Activated T-cell treated with anti-CD3 and anti-CD28 coated beads, Interleukin-2, amount 50 U/mL, for 48 hours (primary cell): ENCODE data around the gene MYO7A.

Experiments used
- DNase-seq, 2 experiments: peaks; one replicate each; pipeline ENCODE4 v3.0.0-alpha.2; 2020

The MYO7A gene

DNA sequence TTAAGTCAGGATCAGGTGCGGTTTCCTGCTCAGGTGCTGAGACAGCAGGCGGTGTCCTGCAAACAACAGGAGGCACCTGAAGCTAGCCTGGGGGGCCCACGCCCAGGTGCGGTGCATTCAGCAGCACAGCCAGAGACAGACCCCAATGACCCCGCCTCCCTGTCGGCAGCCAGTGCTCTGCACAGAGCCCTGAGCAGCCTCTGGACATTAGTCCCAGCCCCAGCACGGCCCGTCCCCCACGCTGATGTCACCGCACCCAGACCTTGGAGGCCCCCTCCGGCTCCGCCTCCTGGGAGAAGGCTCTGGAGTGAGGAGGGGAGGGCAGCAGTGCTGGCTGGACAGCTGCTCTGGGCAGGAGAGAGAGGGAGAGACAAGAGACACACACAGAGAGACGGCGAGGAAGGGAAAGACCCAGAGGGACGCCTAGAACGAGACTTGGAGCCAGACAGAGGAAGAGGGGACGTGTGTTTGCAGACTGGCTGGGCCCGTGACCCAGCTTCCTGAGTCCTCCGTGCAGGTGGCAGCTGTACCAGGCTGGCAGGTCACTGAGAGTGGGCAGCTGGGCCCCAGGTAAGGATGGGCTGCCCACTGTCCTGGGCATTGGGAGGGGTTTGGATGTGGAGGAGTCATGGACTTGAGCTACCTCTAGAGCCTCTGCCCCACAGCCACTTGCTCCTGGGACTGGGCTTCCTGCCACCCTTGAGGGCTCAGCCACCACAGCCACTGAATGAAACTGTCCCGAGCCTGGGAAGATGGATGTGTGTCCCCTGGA, at the start of gene MYO7A:
MYO7A (plus strand) TSS at position 327 of the 772 bp plus-strand sequence. CDS start 2,389 bp downstream, outside the sequence.
- no peak for DNase-seq

DNA sequence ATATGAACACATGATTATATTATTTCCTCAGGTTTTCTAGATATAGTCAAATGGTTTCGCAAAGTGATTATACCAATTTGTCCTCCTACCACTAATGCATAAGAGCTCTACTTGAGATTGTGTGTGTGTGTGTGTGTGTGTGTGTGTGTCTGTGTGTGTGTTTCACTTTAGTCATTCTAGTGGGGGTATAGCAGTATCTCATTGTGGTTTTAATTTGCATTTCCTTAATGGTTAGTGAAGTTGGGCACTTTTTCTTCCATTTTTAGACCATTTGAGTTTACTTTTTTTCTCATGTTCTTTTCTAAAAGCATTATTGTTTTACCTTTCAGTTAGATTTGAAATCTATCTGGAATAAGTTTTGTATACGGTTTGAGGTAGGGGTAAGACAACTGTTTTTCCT, 48.4 kb upstream of the MYO7A start:
- no peak for DNase-seq

GRCh38 chr11:77080643-77081210, 47.3 kb upstream of the MYO7A start:
- DNase-seq = no peak

- no peak for DNase-seq
These were observed 46.6 kb upstream of the MYO7A start for GRCh38 chr11:77081381-77081851.

GRCh38 chr11:77081976-77082836, 45.8 kb upstream of the MYO7A start:
- peak in 1 of 2 experiments; percentile 37 for DNase-seq

DNA sequence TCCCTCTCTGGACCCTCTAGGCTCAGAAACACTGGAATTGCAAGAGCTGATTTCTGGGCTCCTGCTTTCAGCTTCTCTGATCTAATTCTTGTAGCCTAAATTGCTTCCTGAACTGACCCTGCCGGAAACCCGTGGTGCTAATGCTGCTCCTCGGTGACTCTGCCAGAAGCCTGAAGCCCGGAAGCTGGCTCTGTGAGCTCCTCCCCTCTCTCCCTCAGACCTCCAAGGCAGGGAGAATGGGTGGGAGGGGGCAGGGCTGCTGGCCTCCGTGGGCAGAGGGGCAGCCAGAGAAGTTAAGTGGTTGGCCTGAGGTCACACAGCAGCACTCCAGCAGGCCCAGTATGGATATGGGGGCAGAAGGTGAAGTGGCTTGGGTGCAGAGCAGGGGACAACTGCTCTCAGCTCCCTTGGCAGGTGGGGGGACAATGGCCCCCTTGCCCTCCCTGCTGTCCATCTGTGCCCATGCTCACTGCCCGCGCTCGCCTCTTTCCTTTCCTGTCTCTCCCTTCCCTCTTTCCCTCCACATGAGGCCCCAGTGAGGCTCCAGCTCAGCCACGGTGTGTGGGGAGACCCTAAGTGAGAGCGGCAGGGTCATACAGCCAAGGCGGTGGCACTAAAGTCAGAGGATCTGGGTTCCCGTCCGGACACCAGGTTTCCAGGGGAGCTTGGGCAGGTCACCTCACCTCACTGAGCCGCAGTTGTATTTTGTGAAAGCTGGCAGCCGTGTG, 45.0 kb upstream of the MYO7A start:
- DNase-seq = peak; percentile 58 to 67

- DNase-seq = no peak
These were observed 44.3 kb upstream of the MYO7A start for GRCh38 chr11:77083566-77084245.

GRCh38 chr11:77084581-77085191, 43.4 kb upstream of the MYO7A start:
- DNase-seq = no peak

DNA sequence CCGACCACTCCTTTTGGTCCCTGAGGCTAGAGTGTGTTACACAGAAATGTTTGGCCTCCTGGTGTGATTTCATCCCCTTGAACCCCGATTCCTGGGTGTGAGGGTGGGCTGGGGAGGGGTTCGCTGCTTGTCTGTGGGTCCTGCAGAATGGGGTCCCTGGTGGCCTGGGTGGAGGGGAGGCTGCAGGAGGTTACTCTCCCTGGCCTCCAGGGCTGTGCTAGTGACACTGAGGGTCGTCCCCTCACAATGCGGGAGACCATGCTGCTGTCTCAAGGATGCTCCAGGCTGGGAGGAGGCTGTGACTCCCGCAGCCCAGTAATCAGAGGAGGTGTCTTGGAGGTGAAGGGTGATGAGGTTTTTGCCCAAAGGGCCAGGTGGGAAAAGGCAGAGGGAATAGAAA, 42.4 kb upstream of the MYO7A start:
- no peak for DNase-seq

DNA sequence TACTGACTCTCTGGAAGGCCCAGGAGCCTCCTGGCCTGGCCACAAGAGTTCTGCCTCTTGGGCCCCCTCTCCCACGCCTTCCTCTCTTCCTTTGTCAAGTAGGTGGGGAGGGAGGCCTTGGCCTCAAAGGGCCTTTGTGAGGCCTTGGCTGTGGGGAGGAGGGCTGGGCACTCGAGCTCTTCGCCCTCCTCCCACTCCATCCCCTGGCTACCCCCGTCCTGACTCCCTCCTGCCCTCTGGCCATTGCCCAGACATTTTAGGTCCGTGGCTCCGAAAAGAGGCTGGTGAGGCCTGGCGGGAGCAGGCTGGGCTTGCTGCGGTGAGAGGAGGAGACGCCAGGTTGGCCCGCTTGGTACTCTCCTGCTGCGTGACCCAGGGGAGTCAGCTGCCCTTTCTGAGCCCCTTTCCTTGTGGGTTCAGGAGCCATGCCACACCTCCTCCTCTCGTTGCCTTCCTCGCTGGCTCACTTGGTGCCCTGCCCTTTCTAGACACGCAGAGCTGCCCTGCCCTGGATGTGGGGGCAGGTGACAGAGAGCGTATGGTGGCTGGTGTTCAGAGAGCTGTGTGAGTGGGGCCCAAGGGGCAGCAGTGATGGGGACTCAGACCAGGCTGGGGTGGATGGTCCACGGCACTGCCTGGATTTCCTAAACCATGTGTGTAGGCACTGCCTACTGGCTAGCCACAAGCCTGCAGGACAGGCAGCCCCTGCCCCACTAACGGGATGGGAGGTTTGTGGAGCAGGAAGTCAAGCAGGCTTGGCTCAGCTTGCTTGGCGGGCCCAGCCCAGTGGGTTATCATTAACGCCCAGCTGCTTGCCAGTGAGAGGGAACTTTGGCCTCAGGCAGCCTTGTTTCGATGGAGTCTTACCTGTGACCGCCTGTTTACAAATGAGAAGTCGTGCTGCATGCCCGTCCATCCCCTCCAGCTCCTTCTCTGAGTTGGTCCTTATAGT, 41.2 kb upstream of the MYO7A start:
- DNase-seq = no peak

DNA sequence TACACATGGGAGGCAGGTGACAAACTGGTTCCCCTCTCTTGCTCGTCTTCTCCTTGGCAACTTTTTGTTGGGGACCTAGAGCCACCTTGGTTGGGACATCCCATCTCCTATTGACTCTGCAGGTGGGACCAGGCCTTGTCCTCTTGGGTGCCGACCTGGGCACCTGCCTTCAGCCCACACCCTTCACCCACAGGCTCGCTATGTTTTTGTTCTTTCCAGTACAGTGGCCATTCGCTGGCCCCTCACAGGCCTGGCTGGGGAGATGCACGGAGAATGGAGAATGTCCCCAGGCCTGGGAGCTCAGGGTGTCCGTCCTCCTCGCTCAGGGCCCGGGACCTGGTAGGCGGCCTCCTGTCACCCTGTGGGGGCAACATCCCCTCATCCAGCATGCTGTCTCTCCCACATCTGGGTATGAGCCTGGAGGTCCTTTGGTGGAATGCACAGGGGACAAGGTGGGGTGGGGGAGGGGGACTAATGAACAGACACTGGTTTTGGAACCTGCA, 40.3 kb upstream of the MYO7A start:
- DNase-seq = no peak

GRCh38 chr11:77088236-77089003, 39.6 kb upstream of the MYO7A start:
- DNase-seq = no peak

DNA sequence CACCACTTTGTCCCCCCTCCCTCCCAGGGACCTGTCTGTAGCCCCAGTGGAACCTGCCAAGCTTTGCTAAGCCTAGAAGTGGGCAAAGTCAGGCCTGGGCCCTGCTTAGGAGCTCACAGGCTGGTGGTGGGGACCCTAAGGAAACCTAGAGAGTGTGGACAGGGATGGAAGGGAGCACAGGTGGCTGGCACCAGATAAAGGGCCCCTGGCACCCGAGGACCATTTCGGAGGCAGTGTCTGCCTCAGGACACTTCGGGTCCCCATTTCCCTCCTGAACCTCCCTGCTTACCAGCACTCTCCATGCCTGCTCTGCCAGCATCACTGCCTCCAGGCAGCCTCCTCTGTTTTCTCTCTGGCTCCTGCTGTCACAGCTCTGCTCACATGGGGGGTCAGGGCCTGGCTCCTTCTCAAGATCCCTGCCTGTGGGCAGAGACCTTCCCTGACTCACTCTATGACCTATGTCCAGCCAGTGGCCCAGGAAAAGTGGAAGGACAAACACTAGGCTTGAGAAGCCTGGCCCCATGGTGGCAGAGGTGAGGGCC, 39.0 kb upstream of the MYO7A start:
- no peak for DNase-seq

- DNase-seq = no peak
These were observed 38.0 kb upstream of the MYO7A start for GRCh38 chr11:77090046-77090372.

DNA sequence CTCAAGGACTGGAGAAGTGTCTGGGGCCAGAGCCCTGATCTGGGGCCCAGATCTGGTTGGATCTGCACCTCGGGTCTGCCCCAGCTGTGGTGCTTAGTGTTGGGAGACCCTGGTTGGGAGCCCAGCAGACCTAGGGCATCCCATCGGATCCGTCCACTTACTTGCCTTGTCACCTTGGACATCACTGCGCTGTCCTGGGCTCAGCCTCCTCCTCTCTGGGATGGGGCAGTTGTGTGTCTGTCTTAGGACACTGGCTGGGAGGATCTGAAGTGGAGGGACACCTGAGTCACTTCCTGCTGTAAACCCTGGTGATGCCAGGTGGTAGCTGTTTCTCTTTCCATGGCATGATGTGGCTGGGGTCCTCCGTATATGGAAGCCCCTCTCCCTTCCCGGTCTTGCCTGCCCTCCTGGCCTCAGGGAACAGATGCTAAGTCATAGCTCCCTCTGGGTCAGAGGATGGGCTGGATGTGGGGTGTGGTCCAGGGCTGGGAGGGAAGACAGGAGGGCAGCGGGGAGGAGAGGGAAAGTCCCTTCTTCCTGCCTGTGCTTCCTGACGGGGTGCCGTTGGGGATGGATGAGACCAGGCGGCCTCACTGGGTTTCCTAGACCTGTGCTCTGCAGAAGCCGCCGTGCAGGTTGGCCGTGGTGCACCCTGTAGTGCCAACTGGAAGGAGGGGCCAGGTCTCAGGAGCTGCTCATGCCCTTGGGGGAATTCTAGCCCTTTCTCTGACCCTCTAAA, 37.5 kb upstream of the MYO7A start:
- no peak for DNase-seq

DNA sequence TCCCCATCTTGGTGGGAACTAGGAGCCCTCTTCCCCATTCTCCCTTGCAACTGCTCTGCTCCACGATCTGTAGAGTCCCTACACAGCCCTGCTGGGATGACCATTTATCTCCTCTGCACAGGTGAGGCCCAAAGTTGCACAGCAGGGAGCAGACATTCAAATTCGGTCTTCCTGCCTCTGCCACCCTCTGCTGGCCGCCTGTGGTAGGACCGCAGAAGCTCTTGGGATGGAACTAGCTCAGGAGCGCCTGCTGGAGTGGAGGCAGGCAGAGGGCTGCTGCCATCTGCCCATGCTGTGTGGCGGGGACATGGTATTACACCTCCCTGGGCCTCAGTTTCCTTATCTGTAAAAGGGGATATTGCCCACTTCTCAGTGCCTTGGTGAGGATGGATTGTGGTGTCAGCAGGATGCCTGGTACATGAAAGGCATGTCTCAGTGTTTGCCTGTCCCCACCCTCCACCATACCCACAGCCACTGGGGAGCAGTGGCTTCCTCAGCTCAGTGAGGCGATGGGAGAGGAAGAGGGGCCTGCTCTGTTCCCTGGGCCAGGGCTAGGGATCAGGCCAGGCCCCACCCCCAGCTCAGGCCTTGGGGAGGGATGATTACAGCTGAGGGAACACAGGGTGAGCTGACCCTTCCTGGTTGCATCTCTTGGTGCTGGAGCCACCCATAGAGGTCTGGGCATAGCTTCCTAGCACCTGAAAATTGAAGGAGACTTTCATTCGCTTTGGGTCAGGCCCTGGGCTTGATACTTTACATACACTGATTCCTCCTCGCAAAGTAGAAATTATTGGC, 36.7 kb upstream of the MYO7A start:
- peak; percentile 87 to 89 for DNase-seq

GRCh38 chr11:77092382-77092781, 35.7 kb upstream of the MYO7A start:
- no peak for DNase-seq
